Sigmoid colon (tissue), 7 donors: ENCODE results near the gene PAPLN. TPM values are rescaled to one million over a fixed set of nuclear protein-coding genes. Genes with fewer than 3 reads are reported as not detected.

ENCODE experiments used
- DNase-seq: peaks from one replicate; pipeline ENCODE4 v3.0.0-alpha.2; 2019
- H3K27ac ChIP-seq, 4 donors: fragments of 200-600 bp; sonication (generic); one replicate each; pipeline ENCODE4 v1.5.1; 2016 to 2019; ENCODE audit warnings: mild to moderate bottlenecking in 1 of 4
- H3K27me3 ChIP-seq, 3 donors: fragments of 200-600 bp; sonication (generic); one replicate each; pipeline ENCODE4 v1.5.1; 2019; ENCODE audit warnings: mild to moderate bottlenecking in 1 of 3
- H3K36me3 ChIP-seq, 4 donors: fragments of 200-600 bp; sonication (generic); one replicate each; pipeline ENCODE4 v1.5.1; 2016 to 2019
- H3K4me1 ChIP-seq, 4 donors: fragments of 200-600 bp; sonication (generic); one replicate each; pipeline ENCODE4 v1.5.1; 2017 to 2019
- H3K4me3 ChIP-seq, 4 donors: fragments of 200-600 bp; sonication (generic); one replicate each; pipeline ENCODE4 v1.5.1; 2017 to 2019; ENCODE audit warnings: mild to moderate bottlenecking in 2 of 4, moderate library complexity in 1 of 4
- H3K9me3 ChIP-seq, 4 donors: fragments of 200-600 bp in 3 of 4; sonication (generic) in 3 of 4; one replicate each; pipeline versions ENCODE4 v1.5.1 to v1.6.1; 2013 to 2019
- EP300 ChIP-seq, 4 donors: sonication (generic); formaldehyde crosslinking; IDR thresholded peaks; one replicate each; pipeline ENCODE4 v1.6.1; 2017; ENCODE audit warnings: antibody characterized with exemption in 4 of 4
- POLR2A ChIP-seq, 2 donors: fragments of 450-650 bp; IDR thresholded peaks; one replicate each; pipeline ENCODE4 v1.6.1; 2016; ENCODE audit warnings: antibody characterized with exemption in 2 of 2, mild to moderate bottlenecking in 2 of 2, moderate library complexity in 2 of 2
- POLR2AphosphoS5 ChIP-seq, 4 donors: sonication (generic); formaldehyde crosslinking; IDR thresholded peaks; one replicate each; pipeline ENCODE4 v1.6.1; 2017; ENCODE audit warnings: antibody characterized with exemption in 4 of 4
- WGBS, 2 donors: extraction: QIAGEN DNeasy Blood & Tissue Kit; methylation state at CpG; one replicate each; pipeline ENCODE4 v1.1.7; 2013; 5-methylcytosine and 5-hydroxymethylcytosine counted together
- intact Hi-C: fragments of 100-400 bp; cut with DNase I; formaldehyde crosslinking; loops from one replicate; pipeline ENCODE4 v1.15.1; 2023
- polyA plus RNA-seq, 3 donors: library from polyadenylated mRNA; stranded (reverse); fragments of 200-250 nt; gene quantifications; one replicate each; pipeline ENCODE4 v1.2.3, GENCODE V29; 2013
- total RNA-seq, 4 donors: library from RNA; depleted of rRNA; stranded (reverse); fragments of >200 nt; gene quantifications; one replicate each; pipeline ENCODE4 v1.1.0, GENCODE V29; 2016
- TF ChIP-seq, protein P1 (sequence below), 4 experiments: fragments of 450-650 bp in 3 of 4; fragments of 200-600 bp in 1 of 4; IDR thresholded peaks; one replicate each; pipeline ENCODE4 v1.5.1; 2016 to 2019; ENCODE audit warnings: antibody characterized with exemption in 4 of 4, mild to moderate bottlenecking in 3 of 4, moderate library complexity in 2 of 4
- donor health status: healthy with polysubstance abuse.
- donor health status: Bipolar disorder and iron deficiency.
- donor health status: healthy.

Gene PAPLN
- total and polyA plus RNA-seq, 7 donors, result 0.46 to 52.1 (median 13.6) TPM

DNA sequence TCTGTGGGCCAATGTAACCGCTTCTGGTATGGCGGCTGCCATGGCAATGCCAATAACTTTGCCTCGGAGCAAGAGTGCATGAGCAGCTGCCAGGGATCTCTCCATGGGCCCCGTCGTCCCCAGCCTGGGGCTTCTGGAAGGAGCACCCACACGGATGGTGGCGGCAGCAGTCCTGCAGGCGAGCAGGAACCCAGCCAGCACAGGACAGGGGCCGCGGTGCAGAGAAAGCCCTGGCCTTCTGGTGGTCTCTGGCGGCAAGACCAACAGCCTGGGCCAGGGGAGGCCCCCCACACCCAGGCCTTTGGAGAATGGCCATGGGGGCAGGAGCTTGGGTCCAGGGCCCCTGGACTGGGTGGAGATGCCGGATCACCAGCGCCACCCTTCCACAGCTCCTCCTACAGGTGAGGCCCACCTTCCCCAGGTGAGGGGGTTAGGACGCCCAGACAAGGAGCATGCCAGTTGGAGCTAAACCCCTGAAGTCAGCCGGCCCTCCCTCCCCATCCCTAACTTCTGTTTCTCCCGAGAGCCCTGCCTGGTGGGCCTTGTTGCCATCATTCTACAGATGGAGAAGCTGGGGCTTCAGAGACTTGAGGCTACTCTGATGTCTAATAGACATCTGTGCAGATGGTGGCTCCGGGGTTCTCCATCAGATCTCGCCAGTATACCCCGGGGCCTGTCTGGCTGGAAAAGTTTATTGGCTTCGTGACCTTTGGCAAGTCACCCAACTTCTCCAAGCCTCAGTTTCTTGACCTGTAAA lies 25.3 kb downstream of the PAPLN start:
- TF ChIP-seq, protein P1, sequence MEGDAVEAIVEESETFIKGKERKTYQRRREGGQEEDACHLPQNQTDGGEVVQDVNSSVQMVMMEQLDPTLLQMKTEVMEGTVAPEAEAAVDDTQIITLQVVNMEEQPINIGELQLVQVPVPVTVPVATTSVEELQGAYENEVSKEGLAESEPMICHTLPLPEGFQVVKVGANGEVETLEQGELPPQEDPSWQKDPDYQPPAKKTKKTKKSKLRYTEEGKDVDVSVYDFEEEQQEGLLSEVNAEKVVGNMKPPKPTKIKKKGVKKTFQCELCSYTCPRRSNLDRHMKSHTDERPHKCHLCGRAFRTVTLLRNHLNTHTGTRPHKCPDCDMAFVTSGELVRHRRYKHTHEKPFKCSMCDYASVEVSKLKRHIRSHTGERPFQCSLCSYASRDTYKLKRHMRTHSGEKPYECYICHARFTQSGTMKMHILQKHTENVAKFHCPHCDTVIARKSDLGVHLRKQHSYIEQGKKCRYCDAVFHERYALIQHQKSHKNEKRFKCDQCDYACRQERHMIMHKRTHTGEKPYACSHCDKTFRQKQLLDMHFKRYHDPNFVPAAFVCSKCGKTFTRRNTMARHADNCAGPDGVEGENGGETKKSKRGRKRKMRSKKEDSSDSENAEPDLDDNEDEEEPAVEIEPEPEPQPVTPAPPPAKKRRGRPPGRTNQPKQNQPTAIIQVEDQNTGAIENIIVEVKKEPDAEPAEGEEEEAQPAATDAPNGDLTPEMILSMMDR (IDR thresholded peaks at IDR 0.05), result no peak
- no peak for TF ChIP-seq POLR2AphosphoS5 (IDR thresholded peaks at IDR 0.05)
- no peak for TF ChIP-seq EP300 (IDR thresholded peaks at IDR 0.05)
- no peak for TF ChIP-seq POLR2A (IDR thresholded peaks at IDR 0.05)
- intact Hi-C loops, result no loop called here
- H3K4me1 ChIP-seq, result no peaks in the 10 kb centered on the region
- no peaks in the 10 kb centered on the region for H3K9me3 ChIP-seq
- no peak for DNase-seq
- no peak overlapping the region for H3K4me3 ChIP-seq
- peaks cover 0 to 51% (median 0%) of the 10 kb centered on the region in 4 donors for H3K36me3 ChIP-seq
- H3K27ac ChIP-seq, result no peak overlapping the region
- 84 to 93% methylated on average over 20 of the region's 20 CpGs for WGBS, 2 donors
- no peaks in the 10 kb centered on the region for H3K27me3 ChIP-seq

DNA sequence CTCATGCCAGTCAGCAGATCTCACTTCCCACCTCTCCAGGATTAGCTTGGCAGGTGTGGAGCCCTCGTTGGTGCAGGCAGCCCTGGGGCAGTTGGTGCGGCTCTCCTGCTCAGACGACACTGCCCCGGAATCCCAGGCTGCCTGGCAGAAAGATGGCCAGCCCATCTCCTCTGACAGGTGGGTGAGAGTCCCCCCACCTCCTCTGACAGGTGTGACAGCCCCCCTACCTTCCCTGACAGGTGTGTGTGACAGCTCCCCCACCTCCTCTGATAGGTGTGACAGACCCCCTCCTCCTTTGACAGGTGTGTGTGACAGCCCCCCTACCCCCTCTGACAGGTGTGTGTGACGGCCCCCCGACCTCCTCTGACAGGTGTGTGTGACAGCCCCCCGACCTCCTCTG lies 26.3 kb downstream of the PAPLN start:
- intact Hi-C loops, result no loop called here
- Histone ChIP-seq H3K27ac (no peak overlapping the region), H3K27me3 (no peaks in the 10 kb centered on the region), H3K36me3 (peaks cover 0 to 58% (median 2%) of the 10 kb centered on the region in 4 donors), H3K9me3 (no peaks in the 10 kb centered on the region), H3K4me1 (no peaks in the 10 kb centered on the region), H3K4me3 (no peak overlapping the region)
- no peak for DNase-seq
- 55 to 83% methylated on average over 7 of the region's 7 CpGs for WGBS, 2 donors
- TF ChIP-seq, protein P1 (IDR thresholded peaks at IDR 0.05), result no peak
- no peak for TF ChIP-seq EP300 (IDR thresholded peaks at IDR 0.05)
- no peak for TF ChIP-seq POLR2AphosphoS5 (IDR thresholded peaks at IDR 0.05)
- TF ChIP-seq POLR2A (IDR thresholded peaks at IDR 0.05), result no peak

DNA sequence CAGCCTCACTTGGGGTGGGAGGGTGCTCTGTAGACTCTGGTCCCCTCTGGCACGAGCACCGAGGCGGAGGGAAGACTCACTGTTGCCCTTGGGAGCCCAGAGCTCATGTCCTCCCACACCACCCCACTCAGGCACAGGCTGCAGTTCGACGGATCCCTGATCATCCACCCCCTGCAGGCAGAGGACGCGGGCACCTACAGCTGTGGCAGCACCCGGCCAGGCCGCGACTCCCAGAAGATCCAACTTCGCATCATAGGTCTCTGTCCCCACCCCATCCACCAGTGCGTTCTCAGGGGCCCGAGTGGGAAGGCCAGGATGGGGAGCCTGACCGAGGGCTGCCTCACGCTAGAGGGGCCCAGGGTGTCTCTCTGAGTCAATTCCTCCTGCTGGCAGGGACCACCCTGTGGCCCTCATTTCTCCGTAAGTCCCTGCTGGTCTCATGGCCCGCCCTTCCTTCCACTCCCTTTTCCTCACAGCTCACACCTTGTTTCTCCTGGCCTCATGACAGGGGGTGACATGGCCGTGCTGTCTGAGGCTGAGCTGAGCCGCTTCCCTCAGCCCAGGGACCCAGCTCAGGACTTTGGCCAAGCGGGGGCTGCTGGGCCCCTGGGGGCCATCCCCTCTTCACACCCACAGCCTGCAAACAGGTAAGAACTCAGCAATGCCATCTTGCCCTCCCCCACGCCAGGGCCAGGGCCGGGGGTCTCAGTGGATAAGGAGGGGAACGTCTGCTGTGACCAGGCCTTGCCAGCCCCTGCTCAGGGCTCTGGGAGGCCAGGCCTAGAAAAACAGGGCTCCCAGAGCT lies 27.0 kb downstream of the PAPLN start:
- no peak overlapping the region for H3K4me3 ChIP-seq
- peaks cover 0 to 3% (median under 1%) of the 10 kb centered on the region in 4 donors for H3K4me1 ChIP-seq
- 49 to 84% methylated on average over 23 of the region's 23 CpGs for WGBS, 2 donors
- DNase-seq, result no peak
- intact Hi-C loops, result no loop called here
- TF ChIP-seq POLR2AphosphoS5 (IDR thresholded peaks at IDR 0.05) (no peak), EP300 (IDR thresholded peaks at IDR 0.05) (no peak)
- TF ChIP-seq, protein P1 (IDR thresholded peaks at IDR 0.05), result no peak
- H3K9me3 ChIP-seq, result no peaks in the 10 kb centered on the region
- H3K36me3 ChIP-seq, result peaks cover 0 to 53% (median 2%) of the 10 kb centered on the region in 4 donors
- H3K27me3 ChIP-seq, result no peaks in the 10 kb centered on the region
- H3K27ac ChIP-seq, result no peak overlapping the region

DNA sequence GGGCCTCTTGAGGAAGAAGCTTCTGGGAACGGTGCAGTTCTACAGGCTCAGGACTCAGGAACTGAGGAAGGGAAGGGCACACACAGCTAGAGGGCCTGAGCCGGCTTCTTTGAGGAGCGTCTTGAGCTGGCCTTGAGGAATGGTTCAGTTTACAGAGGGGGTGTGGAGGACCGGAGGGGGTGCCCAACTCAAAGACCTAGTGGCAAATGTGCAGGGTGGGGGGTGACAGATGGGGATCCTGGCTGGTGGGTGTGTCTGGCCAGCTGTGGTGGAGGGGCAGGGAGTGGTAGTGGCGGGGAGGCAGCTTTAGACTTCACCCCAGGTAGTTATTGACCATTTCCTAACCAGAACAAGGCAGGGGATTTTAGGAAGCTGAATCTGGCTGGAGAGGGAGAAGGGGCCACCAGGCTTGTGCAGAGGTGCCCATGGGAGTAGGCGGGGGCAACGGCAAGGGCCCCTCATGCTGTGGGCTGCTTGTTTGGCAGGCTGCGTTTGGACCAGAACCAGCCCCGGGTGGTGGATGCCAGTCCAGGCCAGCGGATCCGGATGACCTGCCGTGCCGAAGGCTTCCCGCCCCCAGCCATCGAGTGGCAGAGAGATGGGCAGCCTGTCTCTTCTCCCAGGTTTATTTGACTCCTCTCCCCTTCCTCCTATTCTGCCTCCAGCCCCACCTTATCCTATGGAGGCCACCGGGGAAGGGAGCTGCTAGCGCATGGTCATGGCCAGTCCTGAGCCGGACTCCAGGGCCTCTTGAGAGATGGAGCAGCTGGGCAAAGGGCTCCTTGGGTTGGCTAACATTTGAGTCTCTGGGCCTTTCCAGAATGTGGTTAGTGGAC lies 27.8 kb downstream of the PAPLN start:
- no peaks in the 10 kb centered on the region for H3K9me3 ChIP-seq
- intact Hi-C loops, result no loop called here
- H3K4me1 ChIP-seq, result peaks cover 0 to 11% (median 4%) of the 10 kb centered on the region in 4 donors
- H3K36me3 ChIP-seq, result peaks cover 0 to 48% (median 2%) of the 10 kb centered on the region in 4 donors
- no peak overlapping the region for H3K4me3 ChIP-seq
- no peak for DNase-seq
- TF ChIP-seq POLR2A (IDR thresholded peaks at IDR 0.05), result no peak
- 66 to 82% methylated on average over 18 of the region's 18 CpGs for WGBS, 2 donors
- H3K27ac ChIP-seq, result no peak overlapping the region
- no peaks in the 10 kb centered on the region for H3K27me3 ChIP-seq

DNA sequence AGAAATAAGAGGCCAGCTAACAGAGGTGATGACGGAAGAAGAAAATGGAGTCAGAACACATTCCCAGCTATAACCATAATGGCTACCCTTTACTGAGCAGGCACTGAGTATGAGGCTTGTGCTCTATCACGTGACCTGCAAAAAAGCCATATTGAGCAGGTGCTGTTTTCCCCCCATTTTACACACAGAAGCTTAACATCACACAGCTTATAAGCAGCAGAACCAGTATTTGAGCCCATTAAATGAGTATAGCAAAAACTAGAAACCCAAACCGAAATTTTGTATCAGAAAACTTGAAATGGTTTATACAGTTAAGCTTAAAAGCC lies 28.4 kb downstream of the PAPLN start:
- Histone ChIP-seq H3K4me3 (no peak overlapping the region), H3K27ac (no peak overlapping the region), H3K9me3 (no peaks in the 10 kb centered on the region), H3K27me3 (no peaks in the 10 kb centered on the region), H3K4me1 (peaks cover 0 to 14% (median 6%) of the 10 kb centered on the region in 4 donors), H3K36me3 (peaks cover 0 to 46% (median 2%) of the 10 kb centered on the region in 4 donors)
- no peak for DNase-seq
- no peak for TF ChIP-seq POLR2A (IDR thresholded peaks at IDR 0.05)
- TF ChIP-seq EP300 (IDR thresholded peaks at IDR 0.05), result no peak
- TF ChIP-seq, protein P1 (IDR thresholded peaks at IDR 0.05), result no peak
- no peak for TF ChIP-seq POLR2AphosphoS5 (IDR thresholded peaks at IDR 0.05)
- intact Hi-C loops, result no loop called here
- WGBS, 2 donors, result 89 to 96% methylated on average over 3 of the region's 3 CpGs
